ENCODE measurements around the gene L3MBTL4. TPM values are rescaled to one million over a fixed set of nuclear protein-coding genes. Genes with fewer than 3 reads are reported as not detected.

L3MBTL4 gene
- total RNA-seq, 3 donors from 2014 or later: 4.9 to 13.9 (median 5.4) TPM

GRCh38 chr18:5992381-5992780 is 422.3 kb downstream of the L3MBTL4 start:
- Histone ChIP-seq H3K9me3 (no peaks in the 10 kb centered on the region), H3K36me3 (ENCODE audit: low read depth) (no peaks in the 10 kb centered on the region), H3K4me3 (no peak overlapping the region), H3K4me1 (ENCODE audit: low read depth) (no peaks in the 10 kb centered on the region)
- DNase-seq (no peak), ATAC-seq (no peak)
- intact Hi-C loops (cut with DNase I, micrococcal nuclease): no loop called here
- TF ChIP-seq CTCF (IDR thresholded peaks at IDR 0.05): no peak

DNA sequence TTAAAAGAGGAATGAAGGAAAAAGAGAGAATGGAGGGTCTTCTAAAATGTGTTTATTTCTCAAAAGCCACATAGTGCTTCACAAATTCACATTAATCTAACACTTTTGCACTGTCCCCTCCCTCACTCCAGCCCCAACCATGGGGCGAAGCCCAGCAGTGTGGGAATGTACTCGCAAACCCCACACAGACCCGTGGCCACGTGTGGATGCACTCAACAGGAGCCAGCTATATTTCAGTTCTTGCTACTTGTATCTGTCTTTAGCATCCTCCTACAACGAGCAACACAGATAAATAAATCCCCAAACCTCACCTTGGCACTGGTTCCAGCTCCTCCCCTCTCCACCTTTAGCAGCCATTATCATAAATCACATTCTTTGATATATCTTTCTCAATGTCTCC is 427.5 kb downstream of the L3MBTL4 start:
- Histone ChIP-seq H3K36me3 (ENCODE audit: low read depth) (no peaks in the 10 kb centered on the region), H3K4me1 (ENCODE audit: low read depth) (no peaks in the 10 kb centered on the region), H3K4me3 (no peak overlapping the region), H3K9me3 (no peaks in the 10 kb centered on the region)
- DNase-seq (no peak), ATAC-seq (no peak)
- intact Hi-C loops (cut with DNase I, micrococcal nuclease): no loop called here
- no peak for TF ChIP-seq CTCF (IDR thresholded peaks at IDR 0.05)

GRCh38 chr18:5986257-5986931 is 428.3 kb downstream of the L3MBTL4 start:
- DNase-seq: no peak
- intact Hi-C loops (cut with DNase I, micrococcal nuclease): no loop called here

GRCh38 chr18:5984245-5984644 is 430.5 kb downstream of the L3MBTL4 start:
- TF ChIP-seq CTCF (IDR thresholded peaks at IDR 0.05): no peak
- ATAC-seq (no peak), DNase-seq (no peak)
- intact Hi-C loops (cut with DNase I, micrococcal nuclease): no loop called here
- no peaks in the 10 kb centered on the region for H3K36me3 ChIP-seq (ENCODE audit: low read depth)
- no peak overlapping the region for H3K4me3 ChIP-seq
- H3K9me3 ChIP-seq: no peaks in the 10 kb centered on the region
- no peaks in the 10 kb centered on the region for H3K4me1 ChIP-seq (ENCODE audit: low read depth)

More at GRCh38 chr18:5986257-5986931, 428.3 kb downstream of the L3MBTL4 start:
- no peak for TF ChIP-seq CTCF (IDR thresholded peaks at IDR 0.05)
- Histone ChIP-seq H3K9me3 (no peaks in the 10 kb centered on the region), H3K36me3 (ENCODE audit: low read depth) (no peaks in the 10 kb centered on the region), H3K4me1 (ENCODE audit: low read depth) (no peaks in the 10 kb centered on the region), H3K4me3 (no peak overlapping the region)
- no peak for ATAC-seq

- intact Hi-C loops (cut with DNase I, micrococcal nuclease): no loop called here
- TF ChIP-seq CTCF (IDR thresholded peaks at IDR 0.05): no peak
- no peak for DNase-seq
Observed at GRCh38 chr18:5983488-5983887, 431.2 kb downstream of the L3MBTL4 start.

GRCh38 chr18:5982332-5982731 is 432.4 kb downstream of the L3MBTL4 start:
- intact Hi-C loops (cut with DNase I, micrococcal nuclease): no loop called here
- no peaks in the 10 kb centered on the region for H3K4me1 ChIP-seq (ENCODE audit: low read depth)
- DNase-seq (no peak), ATAC-seq (no peak)
- TF ChIP-seq CTCF (IDR thresholded peaks at IDR 0.05): no peak
- H3K4me3 ChIP-seq: no peak overlapping the region
- H3K36me3 ChIP-seq (ENCODE audit: low read depth): no peaks in the 10 kb centered on the region
- no peaks in the 10 kb centered on the region for H3K9me3 ChIP-seq

More at GRCh38 chr18:5983488-5983887, 431.2 kb downstream of the L3MBTL4 start:
- ATAC-seq: no peak
- Histone ChIP-seq H3K36me3 (ENCODE audit: low read depth) (no peaks in the 10 kb centered on the region), H3K4me3 (no peak overlapping the region), H3K9me3 (no peaks in the 10 kb centered on the region), H3K4me1 (ENCODE audit: low read depth) (no peaks in the 10 kb centered on the region)

Data from mucosa of descending colon (tissue), 3 donors.